ENCODE data around the gene CLCN4. TPM values are rescaled to one million over a fixed set of nuclear protein-coding genes. Genes with fewer than 3 reads are reported as not detected.

The CLCN4 gene
- total RNA-seq, 1 experiment from 2014 or later, result 6.9 TPM

DNA sequence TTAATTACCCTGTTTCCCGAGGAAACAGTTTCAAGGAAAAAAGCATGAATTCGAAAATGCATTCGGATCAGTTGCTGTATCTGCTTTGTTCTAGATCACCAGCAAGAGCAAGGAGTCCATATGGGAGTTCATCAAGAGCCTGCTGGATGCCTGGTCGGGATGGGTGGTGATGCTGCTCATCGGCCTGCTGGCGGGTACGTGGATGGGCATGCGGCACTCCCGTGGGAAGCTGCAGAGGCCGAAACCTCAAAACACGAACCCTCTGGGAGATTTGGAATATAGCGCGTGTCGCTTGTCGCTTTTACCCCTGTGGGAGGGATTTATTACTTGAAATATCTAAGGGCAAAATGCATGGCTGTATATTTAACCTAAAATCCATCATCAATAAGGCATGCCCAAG is 30.6 kb downstream of the CLCN4 start:
- Mint-ChIP-seq H3K27me3 (ENCODE audit: low read depth) (no peaks in the 10 kb centered on the region; the same call in none of the 2 replicates), H3K9me3 (peaks cover 47 to 59% of the 10 kb centered on the region in 2 experiments), H3K36me3 (ENCODE audit: insufficient read depth in 1 of 3, low read depth in 3 of 3) (peaks cover 8 to 22% (median 11%) of the 10 kb centered on the region in 3 experiments; a peak in 5 of 7 replicates), H3K27ac (no peak overlapping the region), H3K4me3 (no peak overlapping the region), H3K4me1 (peaks cover 0 to 17% of the 10 kb centered on the region in 2 experiments; a peak in 2 of 4 replicates)
- Histone ChIP-seq H4K91ac (ENCODE audit: insufficient read length, low read depth, low read length) (no peak overlapping the region), H3K27ac (ENCODE audit: insufficient read length, low read depth, low read length) (no peak overlapping the region), H3K4ac (ENCODE audit: low read depth, low read length) (no peak overlapping the region), H4K8ac (replicated peaks; ENCODE audit: insufficient read length, low read depth, low read length) (no peak overlapping the region), H4K20me1 (ENCODE audit: control insufficient read depth, insufficient read depth, insufficient read length) (no peaks in the 10 kb centered on the region), H3K18ac (ENCODE audit: insufficient read length, low read depth, low read length) (no peak overlapping the region), H3K23ac (ENCODE audit: insufficient read length, low read depth, low read length) (no peak overlapping the region), H2AK5ac (ENCODE audit: insufficient read length, low read length) (no peak overlapping the region), H3K23me2 (ENCODE audit: insufficient read length, low read depth, low read length, poor library complexity, severe bottlenecking) (no peaks in the 10 kb centered on the region), H2BK12ac (ENCODE audit: insufficient read length, low read depth, low read length) (no peak overlapping the region), H3K79me1 (ENCODE audit: insufficient read depth, low read depth, low read length, poor library complexity, severe bottlenecking) (no peaks in the 10 kb centered on the region), H3K9ac (ENCODE audit: extremely low read depth, insufficient read length, low read length) (no peak overlapping the region), H3K9me3 (ENCODE audit: control insufficient read depth, low read depth, low read length) (no peaks in the 10 kb centered on the region), H2AFZ (ENCODE audit: low read length) (no peak overlapping the region), H2BK120ac (ENCODE audit: low read depth, low read length, poor library complexity, severe bottlenecking) (no peak overlapping the region), H2BK15ac (ENCODE audit: low read depth, low read length) (no peak overlapping the region), H3K14ac (ENCODE audit: insufficient read depth, low read length) (no peak overlapping the region), H3K56ac (ENCODE audit: insufficient read length, low read depth, low read length) (no peak overlapping the region), H4K5ac (ENCODE audit: insufficient read length, low read depth, low read length) (no peak overlapping the region), H3K79me2 (ENCODE audit: insufficient read depth, low read length) (no peaks in the 10 kb centered on the region), H3K27me3 (ENCODE audit: insufficient read depth, low read length) (no peaks in the 10 kb centered on the region), H3K4me1 (ENCODE audit: insufficient read depth, low read length) (no peaks in the 10 kb centered on the region), H3T11ph (ENCODE audit: low read length) (no peak overlapping the region), H2BK20ac (ENCODE audit: low read depth, low read length, poor library complexity, severe bottlenecking) (no peak overlapping the region), H3K4me2 (ENCODE audit: insufficient read depth, insufficient read length, low read length) (no peak overlapping the region), H2BK5ac (ENCODE audit: insufficient read length, low read length) (no peak overlapping the region)
- no CpG with 5 or more reads among the region's 15 CpGs for WGBS (ENCODE audit: extremely low coverage, insufficient read length, low lambda C conversion rate)
- TF ChIP-seq, protein P1, sequence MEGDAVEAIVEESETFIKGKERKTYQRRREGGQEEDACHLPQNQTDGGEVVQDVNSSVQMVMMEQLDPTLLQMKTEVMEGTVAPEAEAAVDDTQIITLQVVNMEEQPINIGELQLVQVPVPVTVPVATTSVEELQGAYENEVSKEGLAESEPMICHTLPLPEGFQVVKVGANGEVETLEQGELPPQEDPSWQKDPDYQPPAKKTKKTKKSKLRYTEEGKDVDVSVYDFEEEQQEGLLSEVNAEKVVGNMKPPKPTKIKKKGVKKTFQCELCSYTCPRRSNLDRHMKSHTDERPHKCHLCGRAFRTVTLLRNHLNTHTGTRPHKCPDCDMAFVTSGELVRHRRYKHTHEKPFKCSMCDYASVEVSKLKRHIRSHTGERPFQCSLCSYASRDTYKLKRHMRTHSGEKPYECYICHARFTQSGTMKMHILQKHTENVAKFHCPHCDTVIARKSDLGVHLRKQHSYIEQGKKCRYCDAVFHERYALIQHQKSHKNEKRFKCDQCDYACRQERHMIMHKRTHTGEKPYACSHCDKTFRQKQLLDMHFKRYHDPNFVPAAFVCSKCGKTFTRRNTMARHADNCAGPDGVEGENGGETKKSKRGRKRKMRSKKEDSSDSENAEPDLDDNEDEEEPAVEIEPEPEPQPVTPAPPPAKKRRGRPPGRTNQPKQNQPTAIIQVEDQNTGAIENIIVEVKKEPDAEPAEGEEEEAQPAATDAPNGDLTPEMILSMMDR (conservative IDR thresholded peaks at IDR 0.05), result no peak
- no peak for DNase-seq
